ENCODE measurements around the gene NPBWR2. TPM values are rescaled to one million over a fixed set of nuclear protein-coding genes. Genes with fewer than 3 reads are reported as not detected.

Gene NPBWR2
- not detected for total RNA-seq
- polyA plus RNA-seq = not detected
- long read RNA-seq, donor 1 = 0 reads
- long read RNA-seq, donor 2 = 0 reads

DNA sequence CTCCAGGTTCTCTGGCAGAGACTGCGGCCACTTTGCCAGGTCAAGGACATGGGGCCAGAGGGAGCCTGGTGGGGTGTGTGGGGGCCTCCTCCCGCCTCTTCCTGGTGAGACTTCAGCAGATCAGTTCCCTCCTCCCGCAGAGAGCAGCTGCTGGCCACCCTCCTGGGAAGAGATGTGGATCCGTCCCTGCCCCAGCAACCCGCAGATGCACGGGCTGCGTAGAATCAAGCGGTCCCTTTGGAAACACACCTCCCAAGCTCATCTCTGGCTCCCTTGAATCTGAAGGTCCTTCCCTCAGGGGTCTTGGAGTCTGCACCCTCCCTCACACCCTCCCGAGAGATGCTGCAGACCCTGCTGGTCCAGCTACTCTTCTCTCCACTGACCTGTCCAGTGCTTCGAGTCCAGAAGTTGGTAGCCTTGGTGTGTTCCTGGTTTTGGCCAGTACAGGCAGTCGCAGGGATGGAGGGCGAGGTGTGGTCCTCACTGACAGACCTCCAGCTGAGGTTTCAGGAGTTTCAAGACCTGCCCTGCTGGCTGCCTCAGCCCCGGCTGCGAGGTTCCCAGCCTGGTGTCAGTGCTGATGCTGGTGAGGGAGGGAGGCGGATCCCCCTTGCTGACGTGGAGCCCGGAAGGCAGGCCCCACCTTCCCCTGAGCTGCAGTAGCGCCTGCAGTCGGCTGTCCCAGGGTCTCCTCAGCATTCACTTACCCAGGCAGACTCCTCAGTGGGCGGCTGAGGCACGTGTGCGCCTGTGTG, at the start of gene NPBWR2:
NPBWR2 (minus strand) TSS at position 585 of the 755 bp plus-strand sequence. CDS start 734 bp downstream, outside the sequence.
- DNase-seq (peak; percentile 33 to 60), ATAC-seq (ENCODE audit: low FRiP score) (no peak)
- Histone ChIP-seq H3K4me3 (ENCODE audit: low read length in 2 of 2) (no peak within 1 kb of the TSS), H3K9me3 (ENCODE audit: control insufficient read depth, low read length) (no peaks in the 10 kb centered on the region), H3K27ac (ENCODE audit: low read depth in 1 of 2, low read length in 2 of 2) (no peak within 1 kb of the TSS), H3K4me1 (ENCODE audit: control insufficient read depth in 1 of 2, insufficient read depth in 2 of 2, low read length in 2 of 2) (no peaks in the 10 kb centered on the region), H3K36me3 (ENCODE audit: control insufficient read depth in 1 of 2, insufficient read depth in 2 of 2, low read length in 1 of 2) (no peaks in the 10 kb centered on the region), H3K27me3 (ENCODE audit: control insufficient read depth in 1 of 2, insufficient read depth in 2 of 2, low read length in 1 of 2) (no peaks in the 10 kb centered on the region)
- intact Hi-C loops (cut with DNase I) = no loop called here
- WGBS, 2 donors = 57% methylated on average over 22 of the region's 22 CpGs

DNA sequence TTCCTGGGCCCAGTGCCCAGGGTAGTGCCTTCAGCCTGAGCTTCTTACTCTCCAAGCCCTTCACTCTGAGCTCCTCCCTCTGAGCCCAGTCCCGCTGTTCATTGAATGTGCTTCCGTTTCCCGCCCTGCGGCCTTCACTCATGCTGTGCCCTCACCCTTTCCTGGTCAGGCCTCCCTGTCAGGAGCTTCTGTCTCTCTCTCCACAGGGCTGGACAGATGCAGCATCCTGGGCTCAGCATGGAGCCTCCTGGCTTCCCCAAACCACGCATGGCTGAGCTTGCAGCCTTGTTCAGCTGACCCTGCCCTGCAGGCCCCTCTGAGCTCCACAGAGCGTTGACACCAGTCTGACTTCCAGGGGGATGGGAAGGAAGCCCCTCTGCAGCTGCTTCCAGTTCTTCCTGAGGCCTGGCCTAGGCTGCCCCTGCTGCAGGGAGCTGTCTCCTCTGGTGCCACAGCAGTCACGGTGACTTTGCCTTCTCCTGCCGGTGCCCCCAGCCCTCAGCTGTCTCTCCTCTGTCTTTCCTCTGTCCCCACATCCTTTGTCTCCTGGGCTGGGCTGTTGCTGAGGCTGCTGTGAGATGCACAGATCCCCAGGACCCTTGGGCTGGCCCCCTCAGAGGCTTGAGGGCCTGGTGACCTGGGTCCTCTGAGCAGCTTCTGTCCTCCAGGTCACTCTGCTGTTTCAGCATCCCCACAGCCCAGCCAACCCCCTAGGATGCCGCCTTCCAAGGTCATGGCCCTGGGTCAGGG, 48.9 kb upstream of the NPBWR2 start:
- Histone ChIP-seq H3K4me1 (ENCODE audit: control insufficient read depth in 1 of 2, insufficient read depth in 2 of 2, low read length in 2 of 2) (no peaks in the 10 kb centered on the region), H3K27ac (ENCODE audit: low read depth in 1 of 2, low read length in 2 of 2) (no peak overlapping the region), H3K4me3 (ENCODE audit: low read length in 2 of 2) (no peak overlapping the region), H3K36me3 (ENCODE audit: control insufficient read depth in 1 of 2, insufficient read depth in 2 of 2, low read length in 1 of 2) (no peaks in the 10 kb centered on the region), H3K27me3 (ENCODE audit: control insufficient read depth in 1 of 2, insufficient read depth in 2 of 2, low read length in 1 of 2) (no peaks in the 10 kb centered on the region), H3K9me3 (ENCODE audit: control insufficient read depth, low read length) (no peaks in the 10 kb centered on the region)
- WGBS, 2 donors = 55 to 57% methylated on average over 9 of the region's 9 CpGs
- intact Hi-C loops (cut with DNase I) = no loop called here
- DNase-seq = no peak
- ATAC-seq (ENCODE audit: low FRiP score) = no peak

GRCh38 chr20:64155258-64156135, 48.1 kb upstream of the NPBWR2 start:
- Histone ChIP-seq H3K4me3 (ENCODE audit: low read length in 2 of 2) (no peak overlapping the region), H3K4me1 (ENCODE audit: control insufficient read depth in 1 of 2, insufficient read depth in 2 of 2, low read length in 2 of 2) (no peaks in the 10 kb centered on the region), H3K27me3 (ENCODE audit: control insufficient read depth in 1 of 2, insufficient read depth in 2 of 2, low read length in 1 of 2) (no peaks in the 10 kb centered on the region), H3K27ac (ENCODE audit: low read depth in 1 of 2, low read length in 2 of 2) (no peak overlapping the region), H3K36me3 (ENCODE audit: control insufficient read depth in 1 of 2, insufficient read depth in 2 of 2, low read length in 1 of 2) (no peaks in the 10 kb centered on the region), H3K9me3 (ENCODE audit: control insufficient read depth, low read length) (no peaks in the 10 kb centered on the region)
- WGBS, 2 donors = 68% methylated on average over 22 of the region's 22 CpGs
- ATAC-seq (ENCODE audit: low FRiP score) (no peak), DNase-seq (no peak)
- intact Hi-C loops (cut with DNase I) = no loop called here

DNA sequence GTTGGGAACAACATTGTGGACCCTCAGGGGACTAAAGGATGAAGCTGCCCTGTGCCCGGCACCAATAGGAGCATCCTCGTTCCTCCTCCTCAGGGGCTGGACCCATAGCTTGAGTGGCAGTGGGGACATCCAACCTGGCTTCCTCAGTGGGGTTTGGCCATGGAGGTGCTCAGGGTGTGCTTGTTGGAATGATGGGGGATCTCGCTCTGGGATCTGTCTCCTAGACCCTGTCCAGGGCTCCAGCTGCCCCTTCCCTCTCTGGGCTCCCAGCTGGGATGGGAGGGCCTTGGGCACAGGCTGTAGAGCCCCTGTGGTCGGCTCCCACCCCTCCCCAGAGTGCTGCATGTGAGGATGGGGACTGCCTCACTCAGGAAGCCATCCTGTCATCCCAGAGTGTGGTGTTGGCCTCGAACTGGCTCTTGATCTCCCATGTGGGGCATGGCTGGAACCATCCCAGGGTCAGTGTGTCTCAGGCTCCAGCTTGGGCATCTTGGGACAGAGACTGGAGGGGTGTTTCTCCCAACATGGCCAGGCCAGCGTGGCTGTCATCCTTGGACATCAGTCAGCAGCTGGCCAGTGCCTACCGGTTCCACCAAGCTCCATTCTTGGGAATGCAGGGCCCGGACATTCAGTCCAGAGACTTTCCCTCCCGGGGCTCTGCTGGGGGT, 47.4 kb upstream of the NPBWR2 start:
- intact Hi-C loops (cut with DNase I) = no loop called here
- WGBS, 2 donors = 67 to 69% methylated on average over 9 of the region's 9 CpGs
- Histone ChIP-seq H3K27ac (ENCODE audit: low read depth in 1 of 2, low read length in 2 of 2) (no peak overlapping the region), H3K4me3 (ENCODE audit: low read length in 2 of 2) (no peak overlapping the region), H3K4me1 (ENCODE audit: control insufficient read depth in 1 of 2, insufficient read depth in 2 of 2, low read length in 2 of 2) (no peaks in the 10 kb centered on the region), H3K36me3 (ENCODE audit: control insufficient read depth in 1 of 2, insufficient read depth in 2 of 2, low read length in 1 of 2) (no peaks in the 10 kb centered on the region), H3K9me3 (ENCODE audit: control insufficient read depth, low read length) (no peaks in the 10 kb centered on the region), H3K27me3 (ENCODE audit: control insufficient read depth in 1 of 2, insufficient read depth in 2 of 2, low read length in 1 of 2) (no peaks in the 10 kb centered on the region)
- DNase-seq = no peak
- no peak for ATAC-seq (ENCODE audit: low FRiP score)

DNA sequence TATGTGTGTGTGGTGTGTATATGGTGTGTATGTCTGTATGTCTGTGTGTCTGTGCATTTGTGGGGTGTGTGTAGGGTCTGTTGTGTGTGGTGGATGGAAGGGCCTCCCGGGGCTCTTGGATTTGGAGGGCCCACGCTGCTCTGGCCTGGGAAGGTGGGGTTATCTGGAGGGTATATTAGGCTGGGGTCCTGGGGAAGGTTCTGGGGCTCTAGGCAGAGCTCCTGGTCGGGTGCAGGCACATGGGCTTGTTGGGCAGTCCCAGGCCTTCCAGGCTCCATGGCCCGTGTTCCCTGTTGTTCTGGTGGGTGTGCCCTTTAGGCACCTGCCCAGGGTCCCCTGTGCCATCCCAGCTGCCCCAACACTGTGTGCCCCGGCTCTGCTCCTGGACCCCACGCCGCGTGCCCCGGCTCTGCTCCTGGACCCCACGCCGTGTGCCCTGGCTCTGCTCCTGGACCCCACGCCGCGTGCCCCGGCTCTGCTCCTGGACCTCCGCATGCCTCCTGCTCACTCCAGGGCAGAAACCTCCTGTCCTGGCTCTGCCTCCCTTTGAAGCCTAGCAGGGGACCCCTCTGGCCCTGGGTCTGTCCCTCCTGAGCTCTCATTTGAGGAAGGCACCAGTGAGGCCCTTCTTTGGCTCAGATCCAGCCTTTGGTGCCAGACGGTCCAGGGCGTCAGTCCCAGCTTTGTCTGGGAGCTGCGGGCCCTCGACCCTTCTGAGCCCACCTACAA, 46.7 kb upstream of the NPBWR2 start:
- H3K27me3 ChIP-seq (ENCODE audit: control insufficient read depth in 1 of 2, insufficient read depth in 2 of 2, low read length in 1 of 2) = no peaks in the 10 kb centered on the region
- DNase-seq (no peak), ATAC-seq (ENCODE audit: low FRiP score) (no peak)
- no peaks in the 10 kb centered on the region for H3K9me3 ChIP-seq (ENCODE audit: control insufficient read depth, low read length)
- no peaks in the 10 kb centered on the region for H3K4me1 ChIP-seq (ENCODE audit: control insufficient read depth in 1 of 2, insufficient read depth in 2 of 2, low read length in 2 of 2)
- H3K4me3 ChIP-seq (ENCODE audit: low read length in 2 of 2) = no peak overlapping the region
- intact Hi-C loops (cut with DNase I) = no loop called here
- 75 to 83% methylated on average over 20 of the region's 20 CpGs for WGBS, 2 donors
- H3K36me3 ChIP-seq (ENCODE audit: control insufficient read depth in 1 of 2, insufficient read depth in 2 of 2, low read length in 1 of 2) = no peaks in the 10 kb centered on the region
- H3K27ac ChIP-seq (ENCODE audit: low read depth in 1 of 2, low read length in 2 of 2) = no peak overlapping the region

- Histone ChIP-seq H3K36me3 (ENCODE audit: control insufficient read depth in 1 of 2, insufficient read depth in 2 of 2, low read length in 1 of 2) (no peaks in the 10 kb centered on the region), H3K4me3 (ENCODE audit: low read length in 2 of 2) (no peak overlapping the region), H3K9me3 (ENCODE audit: control insufficient read depth, low read length) (no peaks in the 10 kb centered on the region), H3K27me3 (ENCODE audit: control insufficient read depth in 1 of 2, insufficient read depth in 2 of 2, low read length in 1 of 2) (no peaks in the 10 kb centered on the region), H3K4me1 (ENCODE audit: control insufficient read depth in 1 of 2, insufficient read depth in 2 of 2, low read length in 2 of 2) (no peaks in the 10 kb centered on the region), H3K27ac (ENCODE audit: low read depth in 1 of 2, low read length in 2 of 2) (no peak overlapping the region)
- DNase-seq (no peak), ATAC-seq (ENCODE audit: low FRiP score) (no peak)
- 67 to 98% methylated on average over 2 of the region's 2 CpGs for WGBS, 2 donors
- intact Hi-C loops (cut with DNase I) = no loop called here
Measured at GRCh38 chr20:64153410-64153809, 46.0 kb upstream of the NPBWR2 start.

DNA sequence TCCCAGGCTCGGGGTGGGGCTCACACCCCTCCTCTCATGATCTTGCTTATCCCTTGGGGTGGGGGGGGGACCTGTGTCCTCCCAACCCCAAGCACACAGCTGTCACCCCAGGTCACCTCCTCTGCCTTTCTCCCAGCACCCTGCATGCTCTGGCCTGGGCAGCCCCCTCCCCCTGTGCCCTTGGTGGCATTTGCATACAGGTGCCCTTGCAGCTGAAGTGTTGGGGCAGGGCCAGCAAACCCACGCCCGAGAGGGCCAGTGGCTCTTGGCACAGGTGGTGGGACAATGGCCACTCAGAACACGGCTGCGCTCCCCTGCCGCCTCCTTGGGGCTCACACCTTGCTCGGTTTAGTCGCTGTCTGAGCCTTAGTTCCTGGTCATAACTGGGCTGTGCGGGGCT, 45.5 kb upstream of the NPBWR2 start:
- whole genome bisulfite sequencing, 2 donors = 77 to 83% methylated on average over 9 of the region's 9 CpGs
- no peaks in the 10 kb centered on the region for H3K27me3 ChIP-seq (ENCODE audit: control insufficient read depth in 1 of 2, insufficient read depth in 2 of 2, low read length in 1 of 2)
- no peaks in the 10 kb centered on the region for H3K4me1 ChIP-seq (ENCODE audit: control insufficient read depth in 1 of 2, insufficient read depth in 2 of 2, low read length in 2 of 2)
- peak in 1 of 2 donors; percentile 32 for DNase-seq
- no peak overlapping the region for H3K4me3 ChIP-seq (ENCODE audit: low read length in 2 of 2)
- no peak for ATAC-seq (ENCODE audit: low FRiP score)
- no peaks in the 10 kb centered on the region for H3K36me3 ChIP-seq (ENCODE audit: control insufficient read depth in 1 of 2, insufficient read depth in 2 of 2, low read length in 1 of 2)
- no peaks in the 10 kb centered on the region for H3K9me3 ChIP-seq (ENCODE audit: control insufficient read depth, low read length)
- H3K27ac ChIP-seq (ENCODE audit: low read depth in 1 of 2, low read length in 2 of 2) = no peak overlapping the region
- intact Hi-C loops (cut with DNase I) = no loop called here
